Suprapubic skin (tissue), 3 donors: Measurements from ENCODE around the gene DNAH8.

Source experiments
- POLR2AphosphoS5 ChIP-seq, 3 donors: sonication (generic); formaldehyde crosslinking; IDR thresholded peaks; one replicate each; pipeline ENCODE4 v1.6.1; 2017; ENCODE audit warnings: antibody characterized with exemption in 3 of 3
- TF ChIP-seq, protein P1 (sequence below), 2 donors: fragments of 200-600 bp in 1 of 2; fragments of 450-650 bp in 1 of 2; sonication (generic) in 1 of 2; IDR thresholded peaks; one replicate each; pipeline ENCODE4 v1.5.1; 2016 to 2019; ENCODE audit warnings: antibody characterized with exemption in 2 of 2, mild to moderate bottlenecking in 1 of 2, moderate library complexity in 1 of 2

DNA sequence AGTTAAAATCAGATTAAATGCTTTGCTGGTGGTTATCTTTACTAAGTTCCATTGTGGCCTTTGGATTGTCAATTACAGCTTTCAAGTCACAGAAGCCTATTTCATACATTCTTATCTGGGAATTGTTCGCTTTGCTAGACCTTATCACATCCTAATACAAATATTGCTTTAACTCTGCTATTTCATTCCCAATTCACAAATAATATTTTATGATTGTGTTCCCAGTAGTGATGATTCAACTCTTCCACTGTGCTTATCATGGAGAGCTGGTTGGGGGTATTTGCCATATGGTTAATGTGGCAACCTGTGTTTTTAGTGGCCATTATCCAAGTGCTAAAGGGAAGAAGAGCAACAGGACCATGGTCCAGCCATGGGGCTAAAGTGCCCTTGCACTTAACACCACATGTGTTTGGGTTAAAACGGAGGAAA lies 260.5 kb downstream of the DNAH8 start:
- TF ChIP-seq, protein P1, sequence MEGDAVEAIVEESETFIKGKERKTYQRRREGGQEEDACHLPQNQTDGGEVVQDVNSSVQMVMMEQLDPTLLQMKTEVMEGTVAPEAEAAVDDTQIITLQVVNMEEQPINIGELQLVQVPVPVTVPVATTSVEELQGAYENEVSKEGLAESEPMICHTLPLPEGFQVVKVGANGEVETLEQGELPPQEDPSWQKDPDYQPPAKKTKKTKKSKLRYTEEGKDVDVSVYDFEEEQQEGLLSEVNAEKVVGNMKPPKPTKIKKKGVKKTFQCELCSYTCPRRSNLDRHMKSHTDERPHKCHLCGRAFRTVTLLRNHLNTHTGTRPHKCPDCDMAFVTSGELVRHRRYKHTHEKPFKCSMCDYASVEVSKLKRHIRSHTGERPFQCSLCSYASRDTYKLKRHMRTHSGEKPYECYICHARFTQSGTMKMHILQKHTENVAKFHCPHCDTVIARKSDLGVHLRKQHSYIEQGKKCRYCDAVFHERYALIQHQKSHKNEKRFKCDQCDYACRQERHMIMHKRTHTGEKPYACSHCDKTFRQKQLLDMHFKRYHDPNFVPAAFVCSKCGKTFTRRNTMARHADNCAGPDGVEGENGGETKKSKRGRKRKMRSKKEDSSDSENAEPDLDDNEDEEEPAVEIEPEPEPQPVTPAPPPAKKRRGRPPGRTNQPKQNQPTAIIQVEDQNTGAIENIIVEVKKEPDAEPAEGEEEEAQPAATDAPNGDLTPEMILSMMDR (IDR thresholded peaks at IDR 0.05), result no peak
- TF ChIP-seq POLR2AphosphoS5 (IDR thresholded peaks at IDR 0.05), result no peak
